PFSK-1 (cell line): ENCODE data around the gene LTO1.

Source experiments
- FOXP2 ChIP-seq: optimal IDR thresholded peaks from 2 replicates; pipeline ENCODE3; 2011; ENCODE audit warnings: borderline replicate concordance, control low read depth, inconsistent platforms; ENCODE audit not compliant: insufficient read depth; ENCODE audit errors: extremely low read length, extremely low read depth
- POLR2AphosphoS5 ChIP-seq: IDR thresholded peaks from 2 replicates; pipeline ENCODE4 v1.6.1; 2012; ENCODE audit warnings: low read depth, mild to moderate bottlenecking, control low read depth, low read length, moderate library complexity
- SIN3A ChIP-seq: IDR thresholded peaks from 2 replicates; pipeline ENCODE4 v1.6.1; 2012; ENCODE audit warnings: mild to moderate bottlenecking, low read length, moderate library complexity, borderline replicate concordance; ENCODE audit not compliant: insufficient read depth
- TAF1 ChIP-seq: IDR thresholded peaks from 2 replicates; pipeline ENCODE4 v1.6.1; 2012; ENCODE audit warnings: low read length, control low read depth, borderline replicate concordance; ENCODE audit not compliant: insufficient read depth
- TF ChIP-seq, protein P1 (sequence below), 2 experiments: IDR thresholded peaks; 2 replicates each; pipeline versions ENCODE4 v1.6.1 to v1.8.0; 2011 to 2012; ENCODE audit warnings: low read depth in 2 of 2, low read length in 2 of 2, control low read depth in 1 of 2, inconsistent platforms in 1 of 2, mild to moderate bottlenecking in 1 of 2, moderate library complexity in 1 of 2; ENCODE audit not compliant: insufficient read depth in 1 of 2

The LTO1 gene

DNA sequence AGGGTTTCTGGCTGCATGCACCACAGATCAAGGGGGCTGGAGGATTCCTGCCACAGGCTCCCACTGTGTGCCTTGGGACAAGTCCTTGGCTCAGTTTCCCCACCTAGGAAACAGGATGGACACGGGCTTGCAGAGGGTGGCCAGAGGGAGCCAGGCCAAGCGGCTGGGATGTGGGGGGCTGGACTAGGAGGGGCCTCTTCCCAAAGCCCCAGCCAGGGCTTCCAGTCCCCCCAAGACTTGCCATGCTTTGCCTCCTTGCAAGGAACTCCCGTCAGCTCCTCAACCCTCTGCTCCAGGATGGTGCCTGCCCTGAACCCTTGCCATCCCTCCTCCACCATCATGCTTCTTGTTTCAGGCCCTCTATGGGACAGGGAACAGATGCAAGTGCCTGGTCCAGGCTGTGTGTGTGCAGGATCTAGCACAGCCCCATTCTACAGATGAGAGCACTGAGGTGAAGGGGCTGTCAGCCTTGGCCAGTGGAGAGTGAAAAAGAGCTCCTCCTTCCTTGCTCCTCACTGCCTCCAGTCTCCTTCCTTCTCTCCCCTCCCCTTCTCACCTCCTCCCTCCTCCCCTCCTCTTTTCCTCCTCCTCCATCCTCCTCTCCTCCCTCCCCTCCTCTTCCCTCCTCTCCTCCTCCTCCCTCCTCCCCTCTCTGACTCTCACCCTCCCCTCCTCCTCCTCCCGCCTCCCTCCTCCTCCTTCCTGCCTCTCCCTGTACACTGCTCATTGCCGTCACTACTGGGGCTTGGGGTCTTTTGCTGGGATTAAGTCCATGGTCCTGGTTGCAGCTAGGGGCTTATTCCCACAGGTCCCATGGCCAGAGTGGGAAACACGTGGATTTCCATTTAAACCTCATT, 42.0 kb upstream of the LTO1 start:
- TF ChIP-seq TAF1 (no peak), SIN3A (no peak), FOXP2 (no peak), POLR2AphosphoS5 (no peak)
- TF ChIP-seq, protein P1, sequence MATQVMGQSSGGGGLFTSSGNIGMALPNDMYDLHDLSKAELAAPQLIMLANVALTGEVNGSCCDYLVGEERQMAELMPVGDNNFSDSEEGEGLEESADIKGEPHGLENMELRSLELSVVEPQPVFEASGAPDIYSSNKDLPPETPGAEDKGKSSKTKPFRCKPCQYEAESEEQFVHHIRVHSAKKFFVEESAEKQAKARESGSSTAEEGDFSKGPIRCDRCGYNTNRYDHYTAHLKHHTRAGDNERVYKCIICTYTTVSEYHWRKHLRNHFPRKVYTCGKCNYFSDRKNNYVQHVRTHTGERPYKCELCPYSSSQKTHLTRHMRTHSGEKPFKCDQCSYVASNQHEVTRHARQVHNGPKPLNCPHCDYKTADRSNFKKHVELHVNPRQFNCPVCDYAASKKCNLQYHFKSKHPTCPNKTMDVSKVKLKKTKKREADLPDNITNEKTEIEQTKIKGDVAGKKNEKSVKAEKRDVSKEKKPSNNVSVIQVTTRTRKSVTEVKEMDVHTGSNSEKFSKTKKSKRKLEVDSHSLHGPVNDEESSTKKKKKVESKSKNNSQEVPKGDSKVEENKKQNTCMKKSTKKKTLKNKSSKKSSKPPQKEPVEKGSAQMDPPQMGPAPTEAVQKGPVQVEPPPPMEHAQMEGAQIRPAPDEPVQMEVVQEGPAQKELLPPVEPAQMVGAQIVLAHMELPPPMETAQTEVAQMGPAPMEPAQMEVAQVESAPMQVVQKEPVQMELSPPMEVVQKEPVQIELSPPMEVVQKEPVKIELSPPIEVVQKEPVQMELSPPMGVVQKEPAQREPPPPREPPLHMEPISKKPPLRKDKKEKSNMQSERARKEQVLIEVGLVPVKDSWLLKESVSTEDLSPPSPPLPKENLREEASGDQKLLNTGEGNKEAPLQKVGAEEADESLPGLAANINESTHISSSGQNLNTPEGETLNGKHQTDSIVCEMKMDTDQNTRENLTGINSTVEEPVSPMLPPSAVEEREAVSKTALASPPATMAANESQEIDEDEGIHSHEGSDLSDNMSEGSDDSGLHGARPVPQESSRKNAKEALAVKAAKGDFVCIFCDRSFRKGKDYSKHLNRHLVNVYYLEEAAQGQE (IDR thresholded peaks at IDR 0.05; ENCODE audit: insufficient read depth in 1 of 2, low read depth in 2 of 2, low read length in 2 of 2): no peak

DNA sequence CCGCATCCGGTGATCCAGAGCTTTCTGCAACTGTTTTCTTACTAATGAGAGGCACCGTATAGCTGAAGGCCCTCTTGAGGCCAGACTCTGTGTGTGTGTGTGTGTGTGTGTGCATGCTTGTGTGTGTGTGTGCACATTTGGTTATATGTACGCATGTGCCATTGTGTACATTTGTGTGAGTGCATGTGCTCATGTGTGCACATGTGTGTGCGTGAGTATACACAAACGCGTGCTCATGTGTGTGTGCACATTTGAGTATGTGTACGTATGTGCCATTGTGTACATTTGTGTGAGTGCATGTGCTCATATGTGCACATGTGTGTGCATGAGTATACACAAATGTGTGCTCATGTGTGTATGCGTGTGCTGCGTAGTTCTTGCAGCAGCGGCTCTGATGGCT, 40.9 kb upstream of the LTO1 start:
- TF ChIP-seq POLR2AphosphoS5: no peak
- no peak for TF ChIP-seq FOXP2
- TF ChIP-seq TAF1: no peak
- no peak for TF ChIP-seq SIN3A
- TF ChIP-seq, protein P1 (IDR thresholded peaks at IDR 0.05; ENCODE audit: insufficient read depth in 1 of 2, low read depth in 2 of 2, low read length in 2 of 2): no peak

DNA sequence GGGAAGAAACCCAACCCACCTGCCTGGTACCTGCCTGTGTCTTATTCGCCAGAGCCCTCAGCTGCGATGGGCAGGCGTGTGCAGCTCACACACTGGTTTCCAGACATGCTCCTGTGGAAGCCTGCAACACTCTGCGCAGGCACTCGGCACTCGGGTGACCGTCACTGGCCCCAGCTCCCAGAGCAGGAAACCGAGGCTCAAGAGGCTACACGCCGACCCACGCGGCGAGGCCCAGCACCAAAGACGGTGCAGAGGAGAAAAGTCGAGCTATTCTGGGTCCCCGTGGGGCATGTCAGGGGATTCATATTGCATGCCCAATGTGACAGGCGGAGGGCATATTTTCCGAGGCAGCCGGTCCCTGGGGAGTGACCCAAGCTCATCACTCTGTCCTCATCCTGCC, 40.3 kb upstream of the LTO1 start:
- TF ChIP-seq, protein P1 (IDR thresholded peaks at IDR 0.05; ENCODE audit: insufficient read depth in 1 of 2, low read depth in 2 of 2, low read length in 2 of 2): no peak
- TF ChIP-seq FOXP2: no peak
- no peak for TF ChIP-seq POLR2AphosphoS5
- no peak for TF ChIP-seq SIN3A

DNA sequence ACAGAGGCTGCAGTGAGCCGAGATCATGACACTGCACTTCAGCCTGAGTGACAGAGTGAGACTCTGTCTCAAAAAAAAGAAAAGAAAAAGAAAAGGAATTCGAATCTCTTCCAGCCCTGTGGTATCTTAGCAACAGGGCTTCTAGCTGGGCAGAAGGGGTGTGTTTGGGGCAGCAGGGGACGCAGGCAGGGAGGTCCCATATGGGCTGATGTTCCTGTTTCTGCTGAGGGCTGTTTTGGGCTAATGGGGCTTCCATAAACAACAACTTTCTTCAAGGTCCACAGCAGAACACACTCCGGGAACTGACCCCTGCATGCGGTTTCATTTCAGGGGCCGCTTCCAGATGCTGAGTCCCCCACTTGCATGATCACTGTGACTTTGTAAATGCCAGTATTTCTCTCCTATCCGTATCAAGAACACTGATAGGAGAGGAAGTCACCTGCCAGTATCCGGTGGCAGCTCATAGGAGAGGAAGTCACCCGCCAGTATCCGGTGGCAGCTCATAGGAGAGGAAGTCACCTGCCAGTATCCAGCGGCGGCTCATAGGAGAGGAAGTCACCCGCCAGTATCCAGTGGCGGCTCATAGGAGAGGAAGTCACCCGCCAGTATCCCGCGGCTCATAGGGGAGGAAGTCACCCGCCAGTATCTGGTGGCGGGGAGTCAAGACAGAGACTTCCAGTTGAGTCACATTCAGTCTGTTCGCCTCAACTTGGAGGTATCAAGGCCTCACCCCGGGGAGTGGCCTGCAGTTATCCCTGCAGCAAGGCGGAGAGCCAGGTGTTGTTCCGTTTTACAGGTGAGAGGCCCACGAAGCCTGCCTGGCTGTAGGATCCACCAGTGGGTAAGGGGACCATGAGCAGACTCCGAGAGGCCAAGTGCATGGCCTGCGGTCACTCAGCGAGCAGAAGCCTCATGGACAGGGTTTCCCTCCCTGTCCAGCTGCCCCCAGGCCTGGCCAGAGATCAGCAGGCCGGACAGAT, 37.0 kb upstream of the LTO1 start:
- no peak for TF ChIP-seq TAF1
- TF ChIP-seq, protein P1 (IDR thresholded peaks at IDR 0.05; ENCODE audit: insufficient read depth in 1 of 2, low read depth in 2 of 2, low read length in 2 of 2): no peak
- no peak for TF ChIP-seq FOXP2
- TF ChIP-seq SIN3A: no peak
